IPS DF 19.7 (cell line): ENCODE results near the gene PPP2R2D.
"Not testable (repeated sequence)": the region's sequence is repeated elsewhere in the genome, so short reads cannot be mapped to it uniquely, and the experiment has no call there.

Source experiments
- DNase-seq: peaks from one replicate; pipeline ENCODE4 v3.0.0-alpha.2; 2013; ENCODE audit warnings: low read depth, low spot score

PPP2R2D gene

GRCh38 chr10:131948501-131948900, 47.7 kb downstream of the PPP2R2D start:
- no peak for DNase-seq

DNA sequence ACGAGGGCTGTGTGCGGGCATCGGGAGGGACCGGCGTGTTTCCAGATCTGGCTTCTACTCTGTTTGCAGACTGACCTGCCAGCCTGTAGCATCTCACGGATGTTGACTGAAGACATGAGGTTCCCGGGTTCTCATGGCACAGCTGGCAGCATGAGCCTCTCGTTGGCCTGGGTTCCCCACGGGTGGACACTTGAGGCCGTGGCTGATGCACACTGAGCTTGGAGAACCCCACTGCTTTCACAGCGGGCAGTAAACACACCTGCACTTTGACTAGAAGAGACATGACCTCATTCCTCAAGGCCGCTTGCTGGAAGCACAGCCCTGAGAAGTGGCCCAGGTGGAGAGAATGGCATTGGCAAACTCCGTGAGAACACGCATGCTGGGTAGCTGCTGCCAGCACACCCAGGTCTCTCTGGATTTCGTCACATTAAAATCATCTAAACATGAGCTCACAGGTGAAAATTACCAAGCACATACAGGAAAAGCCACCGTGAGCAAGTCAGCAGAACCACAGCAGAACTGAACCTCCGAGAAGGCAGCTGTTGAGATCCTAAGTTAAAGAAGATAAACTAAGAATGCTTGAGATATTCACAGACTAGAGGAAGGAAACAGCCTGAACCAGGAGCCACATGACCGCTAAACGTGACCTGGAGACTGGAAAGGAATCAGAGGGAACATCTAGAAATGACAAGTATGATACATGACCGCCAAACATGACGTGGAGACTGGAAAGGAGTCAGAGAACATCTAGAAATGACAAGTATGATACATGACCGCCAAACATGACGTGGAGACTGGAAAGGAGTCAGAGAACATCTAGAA, 48.4 kb downstream of the PPP2R2D start:
- no peak for DNase-seq

DNA sequence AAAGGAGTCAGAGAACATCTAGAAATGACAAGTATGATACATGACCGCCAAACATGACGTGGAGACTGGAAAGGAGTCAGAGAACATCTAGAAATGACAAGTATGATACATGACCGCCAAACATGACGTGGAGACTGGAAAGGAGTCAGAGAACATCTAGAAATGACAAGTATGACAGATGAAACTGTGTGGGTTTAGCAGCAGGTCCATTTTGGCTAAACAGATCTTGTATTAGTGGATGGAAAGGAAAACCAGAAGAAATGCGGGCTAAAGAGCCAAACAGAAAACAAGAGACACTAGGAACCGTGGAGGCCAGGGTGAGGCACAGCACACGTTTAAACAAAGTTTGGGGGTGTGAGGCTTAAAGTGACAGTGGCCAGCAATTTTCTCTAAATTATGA, 49.1 kb downstream of the PPP2R2D start:
- DNase-seq = not testable (repeated sequence)

DNA sequence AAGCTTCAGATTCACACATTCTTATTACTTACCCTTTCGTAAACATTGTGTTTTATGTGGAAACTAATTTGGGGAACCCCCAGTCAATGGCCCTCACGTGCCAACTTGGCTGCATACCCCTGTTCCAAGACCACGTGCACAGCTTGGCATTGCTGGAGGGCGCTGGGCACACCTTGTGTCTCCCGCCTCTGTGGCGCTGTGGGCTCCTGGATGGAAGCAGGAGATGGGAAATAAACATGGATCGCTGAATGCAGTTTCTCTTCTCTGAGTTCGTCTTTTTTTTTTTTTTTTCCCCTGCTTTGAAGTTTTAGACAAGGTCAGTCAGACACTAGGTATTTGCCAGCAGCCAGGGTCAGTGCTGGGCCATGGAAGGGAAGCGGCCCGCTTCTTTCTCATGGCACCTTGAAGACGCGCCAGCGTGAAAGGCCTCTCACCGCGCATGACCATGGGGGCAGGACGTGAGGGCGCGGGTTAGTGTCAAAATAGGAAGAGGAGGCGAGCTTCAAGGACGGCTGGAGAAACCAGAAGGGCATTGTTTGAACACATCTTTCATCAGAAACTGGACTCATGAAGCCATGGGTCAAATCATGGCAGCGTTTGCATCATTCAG, 53.7 kb downstream of the PPP2R2D start:
- no peak for DNase-seq

- DNase-seq = no peak
Observed at GRCh38 chr10:131955591-131956340, 55.0 kb downstream of the PPP2R2D start.

- DNase-seq = no peak
Observed at GRCh38 chr10:131959841-131960240, 59.0 kb downstream of the PPP2R2D start.

DNA sequence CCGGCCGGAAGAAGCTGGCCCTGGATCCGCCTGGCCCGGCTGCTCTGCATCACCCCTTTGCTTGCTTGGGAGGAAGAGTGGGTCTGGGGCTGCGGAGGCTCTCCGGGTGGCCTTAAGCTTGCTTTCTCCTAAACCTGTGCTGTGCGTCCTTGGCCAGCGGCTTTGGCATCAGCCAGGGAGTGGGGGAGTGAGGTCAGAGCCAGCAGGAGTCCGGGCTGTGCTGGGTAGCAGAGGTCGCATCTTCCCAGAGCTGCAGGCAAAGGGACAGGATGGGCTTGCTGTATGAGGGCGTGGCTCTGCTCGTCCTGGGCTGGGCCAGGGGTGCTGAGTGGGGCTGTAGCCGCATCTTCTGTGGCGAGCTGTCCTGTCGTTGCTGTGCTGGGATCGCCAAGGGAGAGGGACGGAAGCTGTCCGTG, 59.8 kb downstream of the PPP2R2D start:
- no peak for DNase-seq

GRCh38 chr10:131961047-131961776, 60.4 kb downstream of the PPP2R2D start:
- DNase-seq = no peak

- DNase-seq = no peak
Observed at GRCh38 chr10:131961777-131962662, 61.2 kb downstream of the PPP2R2D start.

DNA sequence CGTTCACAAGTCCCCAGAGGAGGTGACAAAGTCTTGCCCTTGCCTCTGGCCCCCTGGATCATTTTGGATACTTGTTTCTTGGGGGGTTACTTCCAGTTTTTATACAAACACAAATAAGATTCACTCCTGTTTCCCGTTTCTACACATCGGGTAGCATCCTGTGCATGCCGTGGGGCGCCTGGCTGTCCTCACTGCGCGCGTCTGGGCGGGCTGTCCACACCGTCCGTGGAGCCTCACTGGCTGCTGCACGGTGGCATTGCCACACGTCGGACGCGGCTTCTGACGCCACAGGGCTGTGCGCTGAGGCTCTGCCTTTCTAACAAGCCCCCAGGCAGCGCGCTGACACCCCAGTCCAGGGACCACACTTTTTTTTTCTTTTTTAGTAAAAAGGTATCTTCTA, 62.5 kb downstream of the PPP2R2D start:
- DNase-seq = no peak

DNA sequence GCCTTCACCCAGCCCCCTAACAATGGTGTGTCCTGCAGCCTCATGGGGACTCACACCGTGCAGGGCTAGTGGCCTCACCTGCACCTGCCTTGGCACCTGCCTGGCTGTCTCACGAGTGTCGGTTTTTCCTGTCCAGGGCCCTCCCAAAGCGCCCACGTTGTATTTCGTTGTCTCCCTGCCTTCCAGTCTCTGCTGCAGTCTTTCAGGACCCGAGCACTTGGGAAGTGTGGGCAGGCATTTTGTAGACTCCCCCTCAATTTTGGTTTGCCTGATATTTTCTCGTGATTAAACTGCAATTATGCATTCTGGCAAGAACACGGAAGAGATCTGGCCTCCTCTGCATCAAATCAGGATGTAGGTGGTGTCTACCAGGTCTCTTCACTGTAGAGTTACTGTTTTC, 63.0 kb downstream of the PPP2R2D start:
- no peak for DNase-seq

DNA sequence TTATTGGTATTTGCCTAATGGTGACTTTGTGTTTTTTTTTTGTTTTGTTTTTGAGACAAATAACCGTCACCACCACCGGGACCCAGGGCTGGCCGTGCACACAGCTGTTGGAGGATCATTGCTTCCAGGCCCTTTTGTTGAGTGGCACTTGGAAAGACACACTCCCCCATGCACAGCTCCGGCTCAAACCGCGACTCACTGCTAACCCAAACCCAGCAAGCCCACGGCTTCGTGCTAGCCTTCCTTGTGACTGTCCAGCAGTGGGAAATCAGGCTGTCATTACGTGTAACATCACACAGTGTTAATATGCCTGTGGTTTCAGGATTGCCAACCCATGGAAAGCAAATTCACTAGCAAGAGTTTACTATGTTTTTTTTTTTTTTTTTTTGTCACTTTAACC, 63.5 kb downstream of the PPP2R2D start:
- DNase-seq = no peak

DNA sequence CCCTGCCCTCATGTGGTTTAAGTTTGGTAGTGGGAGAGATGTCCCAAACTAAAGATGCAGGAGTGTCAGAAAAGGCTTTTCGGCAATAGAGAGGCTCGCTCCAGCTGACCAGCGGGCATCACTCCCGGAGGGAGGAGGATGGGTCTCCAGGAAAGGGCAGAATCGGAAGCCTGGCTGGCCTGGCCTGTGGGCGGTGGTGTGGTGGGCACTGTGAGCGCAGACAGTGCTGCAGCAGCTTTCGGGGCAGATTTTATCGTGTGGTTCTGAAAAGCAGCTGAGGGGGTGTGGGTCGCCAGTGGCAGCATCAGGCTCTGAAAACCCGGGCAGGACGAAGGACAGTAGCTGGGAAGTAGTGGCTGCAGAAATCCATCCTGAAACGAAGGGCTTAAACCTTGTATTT, 68.1 kb downstream of the PPP2R2D start:
- no peak for DNase-seq

DNA sequence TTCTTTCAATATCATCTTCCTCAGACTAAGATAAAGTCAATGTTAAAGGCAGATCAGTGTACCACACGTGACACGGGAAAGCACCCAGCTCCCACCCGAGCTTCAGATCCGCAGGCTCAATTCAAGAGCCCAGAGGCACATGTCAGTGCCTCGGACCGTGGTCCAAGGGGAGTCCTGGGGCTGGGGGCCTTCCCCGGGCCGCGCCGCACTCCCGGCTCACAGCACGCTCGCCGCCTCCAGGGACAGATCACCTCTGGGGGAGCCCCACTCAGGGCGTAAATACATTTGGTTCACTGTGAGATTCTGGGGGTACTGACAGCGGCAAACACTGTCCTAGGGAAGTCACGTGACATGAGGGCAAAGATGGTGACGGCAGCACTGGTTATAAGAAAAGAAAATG, 70.1 kb downstream of the PPP2R2D start:
- no peak for DNase-seq

DNA sequence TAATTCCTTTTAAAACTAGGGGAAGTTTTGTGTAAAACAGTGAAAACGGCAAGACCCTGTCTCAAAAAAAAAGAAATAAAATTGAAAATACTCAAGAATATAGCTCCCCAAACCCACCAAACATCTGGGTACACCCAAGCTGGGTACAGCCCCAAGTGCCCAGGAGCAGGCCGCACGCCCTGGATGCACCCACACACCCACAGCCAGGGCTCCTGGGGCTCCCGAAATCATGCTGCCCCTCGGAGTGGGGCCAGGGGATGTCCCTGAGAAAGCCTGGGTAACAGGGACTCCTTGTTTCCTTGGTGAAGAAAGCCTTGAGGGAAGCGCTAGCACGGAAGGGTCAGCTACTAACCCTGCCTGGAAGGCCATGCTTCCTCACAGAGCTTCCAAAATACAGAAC, 70.8 kb downstream of the PPP2R2D start:
- no peak for DNase-seq

DNA sequence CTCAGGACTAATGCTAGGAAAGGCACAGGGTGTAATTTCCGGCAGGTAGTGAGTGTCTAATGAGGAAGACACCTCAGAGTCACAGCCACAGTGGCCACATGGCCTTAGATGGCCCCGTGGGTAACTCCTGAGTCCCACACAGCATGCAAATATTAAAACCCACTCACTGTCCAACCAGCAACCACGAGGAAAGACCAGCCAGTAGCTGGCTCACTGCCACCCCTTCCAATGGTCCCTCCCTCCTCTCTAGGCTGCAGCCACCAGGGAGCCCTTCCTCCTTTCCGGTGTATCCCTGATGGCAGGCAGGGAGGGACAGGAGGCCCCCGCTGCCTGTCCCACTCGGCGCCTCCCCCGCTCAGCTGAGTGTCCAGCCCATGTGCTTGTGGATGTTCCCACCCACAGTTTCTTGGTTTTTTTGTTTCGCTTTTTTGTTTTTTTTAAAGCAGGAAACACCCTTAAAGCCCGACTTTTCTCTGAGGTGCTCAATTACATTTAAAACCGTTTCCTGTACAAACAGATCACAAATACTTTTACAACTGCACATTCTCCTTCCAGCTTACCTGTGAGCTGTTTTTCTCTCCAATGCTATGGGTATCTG, 71.8 kb downstream of the PPP2R2D start:
- DNase-seq = no peak

GRCh38 chr10:131973160-131973951, 72.5 kb downstream of the PPP2R2D start:
- no peak for DNase-seq

DNA sequence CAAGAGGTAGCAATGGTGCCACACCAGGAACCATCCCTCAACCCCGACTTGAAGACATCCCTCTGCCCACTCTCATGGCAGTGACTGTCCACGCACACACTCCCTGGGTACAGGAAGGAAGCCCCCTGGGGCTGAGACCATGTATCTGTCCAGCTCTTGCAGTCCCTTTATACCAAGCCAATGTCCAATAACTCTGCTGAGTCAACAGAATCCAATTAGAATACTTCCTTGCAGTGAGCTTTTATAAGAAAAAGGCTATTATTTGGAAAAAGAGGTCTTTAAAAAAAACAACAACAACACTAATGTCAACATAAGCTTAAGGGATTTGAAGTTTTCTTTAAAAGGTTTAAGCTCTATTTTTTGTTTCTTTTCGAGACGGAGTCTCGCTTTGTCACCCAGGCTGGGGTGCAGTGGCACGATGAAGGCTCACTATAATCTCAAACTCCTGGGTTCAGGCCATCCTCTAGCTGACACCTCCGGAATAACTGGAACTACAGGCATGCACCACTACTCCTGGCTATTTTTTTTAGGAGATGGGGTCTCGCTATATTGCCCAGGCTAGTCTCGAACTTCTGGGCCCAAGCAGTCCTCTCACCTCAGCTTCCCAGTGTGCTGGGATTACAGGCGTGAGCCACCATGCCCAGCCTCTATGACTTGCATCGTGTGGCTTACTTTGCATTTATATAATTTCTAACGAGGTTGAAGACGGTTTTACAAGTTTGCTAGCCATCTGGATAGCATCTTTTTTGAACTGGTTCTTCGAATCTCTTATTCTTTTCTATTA, 73.4 kb downstream of the PPP2R2D start:
- no peak for DNase-seq

DNA sequence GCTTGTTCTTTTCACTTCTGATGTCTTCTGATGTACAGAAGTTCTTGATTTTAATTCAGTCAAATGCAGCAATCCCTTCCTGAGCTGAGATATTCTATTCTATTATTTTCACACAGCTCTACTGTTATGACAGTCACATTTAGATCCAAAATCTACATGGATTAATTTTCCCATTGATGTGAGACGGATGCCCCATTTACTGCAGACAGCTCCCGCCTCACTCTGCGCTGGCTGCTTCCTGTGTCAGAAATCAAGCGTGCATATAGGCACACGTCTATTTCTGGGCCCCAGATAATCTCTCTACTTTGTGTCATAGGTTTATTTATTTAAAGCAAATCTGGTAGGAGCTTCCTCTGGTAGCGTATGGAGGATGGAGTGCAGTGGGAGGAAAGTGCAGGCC, 74.2 kb downstream of the PPP2R2D start:
- DNase-seq = no peak
